Astrocyte (in vitro differentiated cells and primary cell): ENCODE results near the gene PSME3. TPM values are rescaled to one million over a fixed set of nuclear protein-coding genes. Genes with fewer than 3 reads are reported as not detected.
"Not testable (repeated sequence)": the region's sequence is repeated elsewhere in the genome, so short reads cannot be mapped to it uniquely, and the experiment has no call there.

Experiments used
- DNase-seq: peaks from one replicate; pipeline ENCODE4 v3.0.0-alpha.2; 2010; ENCODE audit warnings: low read depth
- FAIRE-seq: peaks from 2 replicates; lab custom pipeline; 2011; peaks lifted over from hg19 to GRCh38; lab: Jason Lieb, UNC
- H2AFZ ChIP-seq: 2 replicates; pipeline ENCODE4 v1.6.0; 2012; ENCODE audit warnings: low read depth, low read length, inconsistent platforms
- H3K27ac ChIP-seq: 2 replicates; pipeline ENCODE4 v1.5.1; 2011; ENCODE audit warnings: low read depth, low read length, inconsistent platforms
- H3K27me3 ChIP-seq: 2 replicates; pipeline ENCODE4 v1.6.0; 2011; ENCODE audit warnings: low read length, inconsistent platforms; ENCODE audit not compliant: insufficient read depth
- H3K36me3 ChIP-seq: 2 replicates; pipeline ENCODE4 v1.5.1; 2011; ENCODE audit warnings: low read length, inconsistent platforms; ENCODE audit not compliant: insufficient read depth
- H3K4me1 ChIP-seq: 2 replicates; pipeline ENCODE4 v1.5.1; 2011; ENCODE audit warnings: low read length, inconsistent platforms; ENCODE audit not compliant: insufficient read depth
- H3K4me2 ChIP-seq: 2 replicates; pipeline ENCODE4 v1.6.0; 2012; ENCODE audit warnings: low read length, inconsistent platforms
- H3K4me3 ChIP-seq: 2 replicates; pipeline ENCODE4 v1.5.1; 2011; ENCODE audit warnings: low read depth, mild to moderate bottlenecking, low read length, inconsistent platforms; ENCODE audit not compliant: insufficient read depth
- H3K79me2 ChIP-seq: 2 replicates; pipeline ENCODE4 v1.6.0; 2012; ENCODE audit warnings: mild to moderate bottlenecking, low read length, inconsistent platforms; ENCODE audit not compliant: insufficient read depth
- H3K9ac ChIP-seq: 2 replicates; pipeline ENCODE4 v1.6.0; 2012; ENCODE audit warnings: mild to moderate bottlenecking, low read length, inconsistent platforms
- H3K9me3 ChIP-seq: 2 replicates; pipeline ENCODE4 v1.5.1; 2012; ENCODE audit warnings: low read depth, mild to moderate bottlenecking, low read length, inconsistent platforms; ENCODE audit not compliant: insufficient read depth
- H4K20me1 ChIP-seq: 2 replicates; pipeline ENCODE4 v1.6.0; 2012; ENCODE audit warnings: low read length, inconsistent platforms; ENCODE audit not compliant: insufficient read depth
- H3K27ac Mint-ChIP-seq: one replicate; pipeline ENCODE4 v1.8.0; 2021; ENCODE audit warnings: mild to moderate bottlenecking, mixed read lengths; ENCODE audit not compliant: unreplicated experiment
- H3K27me3 Mint-ChIP-seq: one replicate; pipeline ENCODE4 v1.8.0; 2021; ENCODE audit warnings: low read depth, mixed read lengths; ENCODE audit not compliant: unreplicated experiment
- H3K36me3 Mint-ChIP-seq: one replicate; pipeline ENCODE4 v1.8.0; 2021; ENCODE audit warnings: low read depth, mixed read lengths; ENCODE audit not compliant: unreplicated experiment
- H3K4me1 Mint-ChIP-seq: one replicate; pipeline ENCODE4 v1.8.0; 2021; ENCODE audit warnings: low read depth, mixed read lengths; ENCODE audit not compliant: unreplicated experiment
- H3K4me3 Mint-ChIP-seq: one replicate; pipeline ENCODE4 v1.8.0; 2021; ENCODE audit warnings: mild to moderate bottlenecking, moderate library complexity, mixed read lengths; ENCODE audit not compliant: unreplicated experiment
- H3K9me3 Mint-ChIP-seq: one replicate; pipeline ENCODE4 v1.8.0; 2021; ENCODE audit warnings: mild to moderate bottlenecking, mixed read lengths; ENCODE audit not compliant: unreplicated experiment
- CTCF ChIP-seq: IDR thresholded peaks from 2 replicates; pipeline ENCODE4 v1.5.1; 2011; ENCODE audit warnings: low read depth, mild to moderate bottlenecking, inconsistent platforms, low read length, moderate library complexity; ENCODE audit not compliant: insufficient read depth
- EZH2 ChIP-seq: IDR thresholded peaks from 2 replicates; pipeline ENCODE4 v1.6.1; 2012; ENCODE audit warnings: mild to moderate bottlenecking, low read length, inconsistent platforms; ENCODE audit not compliant: insufficient read depth
- total RNA-seq: library from RNA; stranded (reverse); gene quantifications from 2 replicates; pipeline ENCODE4 v1.2.1, GENCODE V29; 2021

PSME3 gene
- total RNA-seq, 1 donor from 2014 or later = 152 TPM

GRCh38 chr17:42879596-42879985, 46.4 kb downstream of the PSME3 start:
- Histone ChIP-seq H2AFZ (no peak overlapping the region), H3K27ac (no peak overlapping the region), H3K9ac (no peak overlapping the region), H3K36me3 (no peaks in the 10 kb centered on the region), H3K4me1 (no peaks in the 10 kb centered on the region), H3K4me3 (no peak overlapping the region), H4K20me1 (no peaks in the 10 kb centered on the region), H3K4me2 (no peak overlapping the region), H3K27me3 (peaks cover 18% of the 10 kb centered on the region), H3K79me2 (no peaks in the 10 kb centered on the region), H3K9me3 (no peaks in the 10 kb centered on the region)
- FAIRE-seq = no peak
- peaks cover 19% of the 10 kb centered on the region for H3K27me3 Mint-ChIP-seq
- peak overlapping the region; percentile 69 for H3K27ac Mint-ChIP-seq
- peak; percentile 35 for DNase-seq
- TF ChIP-seq CTCF (no peak), EZH2 (no peak)
- peaks cover 11% of the 10 kb centered on the region for H3K4me1 Mint-ChIP-seq
- no peaks in the 10 kb centered on the region for H3K9me3 Mint-ChIP-seq
- peaks cover 2% of the 10 kb centered on the region for H3K36me3 Mint-ChIP-seq
- no peak overlapping the region for H3K4me3 Mint-ChIP-seq

GRCh38 chr17:42880776-42881310, 47.6 kb downstream of the PSME3 start:
- peaks cover 11% of the 10 kb centered on the region for H3K4me1 Mint-ChIP-seq
- no peak for DNase-seq
- peaks cover 19% of the 10 kb centered on the region for H3K27me3 Mint-ChIP-seq
- Histone ChIP-seq H3K9me3 (no peaks in the 10 kb centered on the region), H3K4me3 (no peak overlapping the region), H3K27ac (no peak overlapping the region), H4K20me1 (no peaks in the 10 kb centered on the region), H3K4me2 (no peak overlapping the region), H3K27me3 (peaks cover 24% of the 10 kb centered on the region), H3K4me1 (no peaks in the 10 kb centered on the region), H3K79me2 (no peaks in the 10 kb centered on the region), H2AFZ (no peak overlapping the region), H3K36me3 (no peaks in the 10 kb centered on the region), H3K9ac (no peak overlapping the region)
- no peak overlapping the region for H3K27ac Mint-ChIP-seq
- no peak for FAIRE-seq
- H3K9me3 Mint-ChIP-seq = no peaks in the 10 kb centered on the region
- TF ChIP-seq CTCF (no peak), EZH2 (no peak)
- no peak overlapping the region for H3K4me3 Mint-ChIP-seq
- peaks cover 2% of the 10 kb centered on the region for H3K36me3 Mint-ChIP-seq

- H3K4me3 Mint-ChIP-seq, H3K4me3 ChIP-seq, H3K79me2 ChIP-seq, H3K36me3 ChIP-seq, H3K27ac Mint-ChIP-seq, H2AFZ ChIP-seq, DNase-seq, H3K9me3 ChIP-seq, H3K36me3 Mint-ChIP-seq, H3K4me2 ChIP-seq, H3K9ac ChIP-seq, FAIRE-seq, H3K4me1 ChIP-seq, H3K27ac ChIP-seq, H3K9me3 Mint-ChIP-seq, H4K20me1 ChIP-seq: not testable (repeated sequence)
- Mint-ChIP-seq H3K4me1 (peaks cover 11% of the 10 kb centered on the region), H3K27me3 (peaks cover 22% of the 10 kb centered on the region)
- peaks cover 22% of the 10 kb centered on the region for H3K27me3 ChIP-seq
These were observed 48.5 kb downstream of the PSME3 start for GRCh38 chr17:42881706-42882105.
